Gastrocnemius medialis (tissue), 4 donors: ENCODE measurements around the gene MPHOSPH6. TPM values are rescaled to one million over a fixed set of nuclear protein-coding genes. Genes with fewer than 3 reads are reported as not detected.

Experiments used
- ATAC-seq, 2 donors: fragments of 150-250 bp; one replicate each; pipeline ENCODE4 v1.9.1; 2016
- DNase-seq, 2 donors: peaks; one replicate each; pipeline ENCODE4 v3.0.0-alpha.2; 2019
- H3K27ac ChIP-seq, 4 donors: fragments of 200-600 bp; sonication (generic); 1 replicate in 1 of 4; 2 replicates in 3 of 4; pipeline ENCODE4 v1.5.1; 2016 to 2018; ENCODE audit warnings: mild to moderate bottlenecking in 2 of 4, moderate library complexity in 1 of 4
- H3K27me3 ChIP-seq, 3 donors: fragments of 200-600 bp; sonication (generic) in 2 of 3; 1 replicate in 1 of 3; 2 replicates in 2 of 3; pipeline versions ENCODE4 v1.5.1 to v1.6.0; 2016 to 2019; ENCODE audit warnings: mild to moderate bottlenecking in 1 of 3, moderate library complexity in 1 of 3
- H3K36me3 ChIP-seq, 2 donors: fragments of 200-600 bp; sonication (generic) in 1 of 2; one replicate each; pipeline ENCODE4 v1.5.1; 2017 to 2018
- H3K4me1 ChIP-seq, 2 donors: fragments of 200-600 bp; sonication (generic) in 1 of 2; one replicate each; pipeline ENCODE4 v1.5.1; 2016 to 2017; ENCODE audit warnings: mild to moderate bottlenecking in 2 of 2
- H3K4me3 ChIP-seq, 4 donors: fragments of 200-600 bp; sonication (generic) in 3 of 4; 1 replicate in 1 of 4; 2 replicates in 3 of 4; pipeline ENCODE4 v1.5.1; 2016 to 2019; ENCODE audit warnings: mild to moderate bottlenecking in 2 of 4
- H3K9me3 ChIP-seq, 3 donors: fragments of 200-600 bp; sonication (generic) in 2 of 3; 1 replicate in 1 of 3; 2 replicates in 2 of 3; pipeline ENCODE4 v1.5.1; 2016 to 2019
- POLR2A ChIP-seq, 2 donors: fragments of 450-650 bp; IDR thresholded peaks; one replicate each; pipeline ENCODE4 v1.6.1; 2017; ENCODE audit warnings: antibody characterized with exemption in 2 of 2, mild to moderate bottlenecking in 2 of 2, moderate library complexity in 2 of 2
- in situ Hi-C, 4 donors: fragments of 200-750 bp; cut with MboI; loops; one replicate each; pipeline versions ENCODE4 v1.15.0 to v1.8.0; 2017; ENCODE audit warnings: low sequenced_read_pairs in 4 of 4
- intact Hi-C: fragments of 100-400 bp; cut with DNase I; formaldehyde crosslinking; loops from one replicate; pipeline ENCODE4 v1.15.1; 2023; ENCODE audit warnings: low total_unique reads
- total RNA-seq, 4 donors: library from RNA; depleted of rRNA; stranded (reverse); fragments of >200 nt; gene quantifications; one replicate each; pipeline versions ENCODE4 v1.1.0 to v1.2.3, GENCODE V29; 2016
- TF ChIP-seq, protein P1 (sequence below), 5 experiments: fragments of 450-650 bp in 3 of 5; fragments of 200-600 bp in 2 of 5; sonication (generic) in 2 of 5; IDR thresholded peaks in 4 of 5; conservative IDR thresholded peaks in 1 of 5; 1 replicate in 4 of 5; 2 replicates in 1 of 5; pipeline ENCODE4 v1.5.1; 2016 to 2019; ENCODE audit warnings: antibody characterized with exemption in 5 of 5, mild to moderate bottlenecking in 3 of 5, moderate library complexity in 3 of 5

The MPHOSPH6 gene
- total RNA-seq, 4 donors from 2014 or later: 6.1 to 12.0 (median 9.3) TPM

DNA sequence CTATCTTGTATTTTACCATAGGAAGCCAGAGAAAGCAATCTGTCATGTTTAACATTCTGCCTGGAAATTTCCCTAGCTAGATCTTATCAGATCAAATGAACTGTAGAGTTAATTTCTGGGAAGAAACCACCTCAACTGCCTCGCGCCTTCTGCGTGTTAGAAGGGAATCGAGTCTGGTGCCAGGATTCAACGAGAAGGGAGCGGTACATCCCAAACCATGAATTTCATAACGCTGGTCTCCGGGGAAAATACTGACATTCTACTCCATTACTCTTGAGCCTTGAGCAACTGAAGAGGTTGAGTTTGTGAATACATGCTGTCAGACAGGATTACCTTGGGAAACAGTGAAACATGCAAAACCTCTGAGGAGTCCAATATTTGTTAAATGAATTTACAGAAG is 35.2 kb downstream of the MPHOSPH6 start:
- Histone ChIP-seq H3K9me3 (no peaks in the 10 kb centered on the region), H3K4me3 (no peak overlapping the region), H3K27ac (no peak overlapping the region), H3K36me3 (peaks cover 0 to 4% of the 10 kb centered on the region in 2 donors), H3K27me3 (no peaks in the 10 kb centered on the region), H3K4me1 (no peaks in the 10 kb centered on the region)
- DNase-seq (no peak), ATAC-seq (no peak)
- intact Hi-C loops (no loop called here), in situ Hi-C loops (no loop called here)
- TF ChIP-seq, protein P1, sequence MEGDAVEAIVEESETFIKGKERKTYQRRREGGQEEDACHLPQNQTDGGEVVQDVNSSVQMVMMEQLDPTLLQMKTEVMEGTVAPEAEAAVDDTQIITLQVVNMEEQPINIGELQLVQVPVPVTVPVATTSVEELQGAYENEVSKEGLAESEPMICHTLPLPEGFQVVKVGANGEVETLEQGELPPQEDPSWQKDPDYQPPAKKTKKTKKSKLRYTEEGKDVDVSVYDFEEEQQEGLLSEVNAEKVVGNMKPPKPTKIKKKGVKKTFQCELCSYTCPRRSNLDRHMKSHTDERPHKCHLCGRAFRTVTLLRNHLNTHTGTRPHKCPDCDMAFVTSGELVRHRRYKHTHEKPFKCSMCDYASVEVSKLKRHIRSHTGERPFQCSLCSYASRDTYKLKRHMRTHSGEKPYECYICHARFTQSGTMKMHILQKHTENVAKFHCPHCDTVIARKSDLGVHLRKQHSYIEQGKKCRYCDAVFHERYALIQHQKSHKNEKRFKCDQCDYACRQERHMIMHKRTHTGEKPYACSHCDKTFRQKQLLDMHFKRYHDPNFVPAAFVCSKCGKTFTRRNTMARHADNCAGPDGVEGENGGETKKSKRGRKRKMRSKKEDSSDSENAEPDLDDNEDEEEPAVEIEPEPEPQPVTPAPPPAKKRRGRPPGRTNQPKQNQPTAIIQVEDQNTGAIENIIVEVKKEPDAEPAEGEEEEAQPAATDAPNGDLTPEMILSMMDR (IDR thresholded peaks at IDR 0.05 in 4 of 5, conservative IDR thresholded peaks at IDR 0.05 in 1 of 5): no peak
- TF ChIP-seq POLR2A (IDR thresholded peaks at IDR 0.05): no peak

DNA sequence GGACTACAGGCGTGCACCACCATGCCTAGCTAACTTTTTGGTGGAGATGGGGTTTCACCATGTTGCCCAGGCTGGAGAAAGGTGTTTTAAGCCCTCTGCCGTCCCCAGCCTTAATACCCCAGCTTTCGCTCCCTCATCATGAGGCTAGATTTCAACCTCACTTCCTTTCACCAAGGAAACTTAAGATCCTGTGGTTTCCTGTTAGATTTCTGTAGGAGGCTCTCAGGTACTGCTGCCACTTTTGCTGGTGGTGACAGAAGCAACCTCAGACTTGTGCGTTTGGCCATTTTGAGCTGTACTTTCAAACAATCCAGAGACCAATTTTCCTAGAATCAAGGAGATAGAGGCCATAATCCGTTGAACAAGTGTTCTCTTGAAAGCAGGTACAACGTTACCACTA is 36.2 kb downstream of the MPHOSPH6 start:
- no peak overlapping the region for H3K4me3 ChIP-seq
- no peaks in the 10 kb centered on the region for H3K4me1 ChIP-seq
- H3K27me3 ChIP-seq: no peaks in the 10 kb centered on the region
- TF ChIP-seq, protein P1 (IDR thresholded peaks at IDR 0.05 in 4 of 5, conservative IDR thresholded peaks at IDR 0.05 in 1 of 5): no peak
- no peak for TF ChIP-seq POLR2A (IDR thresholded peaks at IDR 0.05)
- ATAC-seq: no peak
- DNase-seq: no peak
- intact Hi-C loops: no loop called here
- H3K27ac ChIP-seq: no peak overlapping the region
- H3K36me3 ChIP-seq: peaks cover 0 to 4% of the 10 kb centered on the region in 2 donors
- in situ Hi-C loops: no loop called here
- H3K9me3 ChIP-seq: no peaks in the 10 kb centered on the region

DNA sequence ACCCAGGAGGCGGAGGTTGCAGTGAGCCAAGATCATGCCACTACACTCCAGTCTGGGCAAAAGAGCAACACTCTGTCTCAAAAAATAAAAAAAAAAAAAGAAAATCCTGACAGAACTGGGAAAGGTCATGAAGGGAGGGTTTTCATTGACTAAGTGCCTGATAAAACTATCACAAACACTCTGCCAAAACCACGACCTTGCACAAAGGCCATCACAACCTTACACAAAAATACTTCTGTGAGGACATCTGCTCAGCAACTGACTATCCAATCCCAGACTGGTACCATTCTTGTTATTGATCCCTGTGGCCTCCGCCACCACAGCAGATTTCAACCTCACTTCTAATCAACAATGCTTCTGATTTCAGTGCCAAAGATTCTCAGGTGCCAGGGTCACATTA is 40.1 kb downstream of the MPHOSPH6 start:
- Histone ChIP-seq H3K4me1 (no peaks in the 10 kb centered on the region), H3K27ac (no peak overlapping the region), H3K9me3 (no peaks in the 10 kb centered on the region), H3K36me3 (no peaks in the 10 kb centered on the region), H3K27me3 (no peaks in the 10 kb centered on the region), H3K4me3 (no peak overlapping the region)
- no peak for DNase-seq
- intact Hi-C loops (no loop called here), in situ Hi-C loops (no loop called here)
- ATAC-seq: no peak
- TF ChIP-seq, protein P1 (IDR thresholded peaks at IDR 0.05 in 4 of 5, conservative IDR thresholded peaks at IDR 0.05 in 1 of 5): no peak
- TF ChIP-seq POLR2A (IDR thresholded peaks at IDR 0.05): no peak

DNA sequence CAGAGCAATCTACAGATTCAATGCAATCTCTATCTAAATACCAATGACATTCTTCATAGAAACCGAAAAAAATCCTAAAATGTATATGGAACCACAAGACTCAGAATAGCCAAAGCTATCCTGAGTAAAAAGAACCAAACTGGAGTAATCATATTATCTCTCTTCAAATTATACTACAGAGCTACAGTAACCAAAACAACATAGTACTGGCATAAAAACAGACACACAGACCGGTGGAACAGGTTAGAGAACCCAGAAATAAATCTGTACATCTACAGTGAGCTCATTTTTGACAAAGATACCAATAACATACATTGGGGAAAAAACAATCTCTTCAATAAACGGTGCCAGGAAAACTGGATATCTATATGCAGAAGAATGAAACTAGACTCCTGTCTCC is 45.4 kb downstream of the MPHOSPH6 start:
- TF ChIP-seq, protein P1 (IDR thresholded peaks at IDR 0.05 in 4 of 5, conservative IDR thresholded peaks at IDR 0.05 in 1 of 5): no peak
- no peak for TF ChIP-seq POLR2A (IDR thresholded peaks at IDR 0.05)
- in situ Hi-C loops: loop anchor here in 1 of 4 donors (25.0 kb wide), 1 partner anchor 112 kb away; the partner anchor contains the start of gene SDR42E1
- H3K27ac ChIP-seq: no peak overlapping the region
- no peaks in the 10 kb centered on the region for H3K9me3 ChIP-seq
- DNase-seq (no peak), ATAC-seq (no peak)
- no peak overlapping the region for H3K4me3 ChIP-seq
- no peaks in the 10 kb centered on the region for H3K36me3 ChIP-seq
- no peaks in the 10 kb centered on the region for H3K4me1 ChIP-seq
- no peaks in the 10 kb centered on the region for H3K27me3 ChIP-seq
- intact Hi-C loops: no loop called here

DNA sequence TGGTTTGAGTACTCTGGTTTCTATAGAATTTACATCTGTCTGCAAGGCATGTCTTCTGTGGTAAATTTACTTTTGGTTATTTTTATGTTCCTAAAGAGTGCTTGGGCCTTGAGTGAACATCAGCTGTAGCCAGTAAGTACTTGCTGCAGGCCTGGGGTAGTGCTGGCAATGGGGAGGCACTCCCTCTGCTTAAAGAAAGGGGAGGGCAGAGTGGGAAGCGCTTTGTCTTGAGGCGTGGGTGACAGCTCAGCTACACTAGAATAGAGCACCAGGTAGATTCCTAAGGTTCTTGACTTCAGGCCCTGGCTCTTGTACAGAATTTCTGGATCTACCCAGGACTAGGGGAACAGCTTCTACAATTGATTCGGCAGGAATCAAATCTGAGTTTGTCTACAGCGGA is 50.6 kb downstream of the MPHOSPH6 start:
- no peaks in the 10 kb centered on the region for H3K9me3 ChIP-seq
- no peaks in the 10 kb centered on the region for H3K36me3 ChIP-seq
- intact Hi-C loops: no loop called here
- no peak for ATAC-seq
- no peak for DNase-seq
- no peaks in the 10 kb centered on the region for H3K27me3 ChIP-seq
- in situ Hi-C loops: loop anchor here in 1 of 4 donors (25.0 kb wide), 1 partner anchor 107 kb away; the partner anchor contains the start of gene SDR42E1
- no peak for TF ChIP-seq POLR2A (IDR thresholded peaks at IDR 0.05)
- TF ChIP-seq, protein P1 (IDR thresholded peaks at IDR 0.05 in 4 of 5, conservative IDR thresholded peaks at IDR 0.05 in 1 of 5): no peak
- no peak overlapping the region for H3K27ac ChIP-seq
- H3K4me1 ChIP-seq: no peaks in the 10 kb centered on the region
- no peak overlapping the region for H3K4me3 ChIP-seq
